ENCODE data around the gene UMAD1. TPM values are rescaled to one million over a fixed set of nuclear protein-coding genes. Genes with fewer than 3 reads are reported as not detected.
"Not testable (repeated sequence)": the region's sequence is repeated elsewhere in the genome, so short reads cannot be mapped to it uniquely, and the experiment has no call there.

UMAD1 gene
- total and polyA plus RNA-seq, 4 donors = 7.7 to 19.2 (median 12.2) TPM

- Histone ChIP-seq H3K9me3 (ENCODE audit: control insufficient read depth in 4 of 4, insufficient read depth in 3 of 4, low read length in 3 of 4) (no peaks in the 10 kb centered on the region), H3K27me3 (ENCODE audit: control insufficient read depth in 3 of 3, insufficient read depth in 3 of 3, low read length in 2 of 3) (no peaks in the 10 kb centered on the region), H3K27ac (ENCODE audit: low read depth in 1 of 2, low read length in 1 of 2) (no peak overlapping the region), H3K4me1 (ENCODE audit: control insufficient read depth in 5 of 5, insufficient read depth in 5 of 5, low read length in 5 of 5) (peaks cover 0 to 6% (median 0%) of the 10 kb centered on the region in 5 donors), H3K36me3 (ENCODE audit: control insufficient read depth in 4 of 4, insufficient read depth in 4 of 4, low read length in 4 of 4) (no peaks in the 10 kb centered on the region), H3K9ac (ENCODE audit: insufficient read depth in 1 of 2, low read length in 2 of 2) (no peak overlapping the region), H3K4me3 (no peak overlapping the region)
- TF ChIP-seq CTCF (IDR thresholded peaks at IDR 0.05; ENCODE audit: control extremely low read depth, extremely low read depth) = no peak
- no peak for ATAC-seq (ENCODE audit: insufficient read depth, low FRiP score)
- no peak for DNase-seq
- WGBS, 2 donors = 71 to 82% methylated on average over 7 of the region's 7 CpGs
These were observed 176.4 kb downstream of the UMAD1 start for GRCh38 chr7:7816816-7817536.

GRCh38 chr7:7817748-7818147 lies 177.2 kb downstream of the UMAD1 start:
- Histone ChIP-seq H3K27ac (ENCODE audit: low read depth in 1 of 2, low read length in 1 of 2) (no peak overlapping the region), H3K4me1 (ENCODE audit: control insufficient read depth in 5 of 5, insufficient read depth in 5 of 5, low read length in 5 of 5) (peaks cover 0 to 6% (median 0%) of the 10 kb centered on the region in 5 donors), H3K4me3 (no peak overlapping the region), H3K36me3 (ENCODE audit: control insufficient read depth in 4 of 4, insufficient read depth in 4 of 4, low read length in 4 of 4) (no peaks in the 10 kb centered on the region), H3K9ac (ENCODE audit: insufficient read depth in 1 of 2, low read length in 2 of 2) (no peak overlapping the region), H3K9me3 (ENCODE audit: control insufficient read depth in 4 of 4, insufficient read depth in 3 of 4, low read length in 3 of 4) (no peaks in the 10 kb centered on the region), H3K27me3 (ENCODE audit: control insufficient read depth in 3 of 3, insufficient read depth in 3 of 3, low read length in 2 of 3) (no peaks in the 10 kb centered on the region)
- TF ChIP-seq CTCF (IDR thresholded peaks at IDR 0.05; ENCODE audit: control extremely low read depth, extremely low read depth) = no peak
- 94 to 95% methylated on average over 2 of the region's 2 CpGs for WGBS, 2 donors
- DNase-seq (no peak), ATAC-seq (ENCODE audit: insufficient read depth, low FRiP score) (no peak)

GRCh38 chr7:7818179-7818578 lies 177.6 kb downstream of the UMAD1 start:
- ATAC-seq (ENCODE audit: insufficient read depth, low FRiP score); H3K27me3 ChIP-seq (ENCODE audit: control insufficient read depth in 3 of 3, insufficient read depth in 3 of 3, low read length in 2 of 3); H3K36me3 ChIP-seq (ENCODE audit: control insufficient read depth in 4 of 4, insufficient read depth in 4 of 4, low read length in 4 of 4); H3K27ac ChIP-seq (ENCODE audit: low read depth in 1 of 2, low read length in 1 of 2); H3K4me1 ChIP-seq (ENCODE audit: control insufficient read depth in 5 of 5, insufficient read depth in 5 of 5, low read length in 5 of 5); H3K9me3 ChIP-seq (ENCODE audit: control insufficient read depth in 4 of 4, insufficient read depth in 3 of 4, low read length in 3 of 4); H3K9ac ChIP-seq (ENCODE audit: insufficient read depth in 1 of 2, low read length in 2 of 2); H3K4me3 ChIP-seq; DNase-seq: not testable (repeated sequence)
- WGBS, 2 donors = 98 to 99% methylated on average over 2 of the region's 2 CpGs

GRCh38 chr7:7819442-7820247 lies 179.1 kb downstream of the UMAD1 start:
- Histone ChIP-seq H3K4me1 (ENCODE audit: control insufficient read depth in 5 of 5, insufficient read depth in 5 of 5, low read length in 5 of 5) (peaks cover 0 to 6% (median 0%) of the 10 kb centered on the region in 5 donors), H3K9ac (ENCODE audit: insufficient read depth in 1 of 2, low read length in 2 of 2) (no peak overlapping the region), H3K9me3 (ENCODE audit: control insufficient read depth in 4 of 4, insufficient read depth in 3 of 4, low read length in 3 of 4) (no peaks in the 10 kb centered on the region), H3K27ac (ENCODE audit: low read depth in 1 of 2, low read length in 1 of 2) (no peak overlapping the region), H3K27me3 (ENCODE audit: control insufficient read depth in 3 of 3, insufficient read depth in 3 of 3, low read length in 2 of 3) (no peaks in the 10 kb centered on the region), H3K36me3 (ENCODE audit: control insufficient read depth in 4 of 4, insufficient read depth in 4 of 4, low read length in 4 of 4) (no peaks in the 10 kb centered on the region), H3K4me3 (no peak overlapping the region)
- no peak for ATAC-seq (ENCODE audit: insufficient read depth, low FRiP score)
- 78 to 83% methylated on average over 6 of the region's 6 CpGs for whole genome bisulfite sequencing, 2 donors
- no peak for DNase-seq
- TF ChIP-seq CTCF (IDR thresholded peaks at IDR 0.05; ENCODE audit: control extremely low read depth, extremely low read depth) = no peak
